Measurements from ENCODE around the gene DNAJB7. TPM values are rescaled to one million over a fixed set of nuclear protein-coding genes. Genes with fewer than 3 reads are reported as not detected.
A peak's percentile ranks its signal among the peaks of the same experiment; 100 is the strongest.
"Not testable (repeated sequence)": the region's sequence is repeated elsewhere in the genome, so short reads cannot be mapped to it uniquely, and the experiment has no call there.

DNAJB7 gene
- total RNA-seq, 2 donors from 2014 or later: not detected

DNA sequence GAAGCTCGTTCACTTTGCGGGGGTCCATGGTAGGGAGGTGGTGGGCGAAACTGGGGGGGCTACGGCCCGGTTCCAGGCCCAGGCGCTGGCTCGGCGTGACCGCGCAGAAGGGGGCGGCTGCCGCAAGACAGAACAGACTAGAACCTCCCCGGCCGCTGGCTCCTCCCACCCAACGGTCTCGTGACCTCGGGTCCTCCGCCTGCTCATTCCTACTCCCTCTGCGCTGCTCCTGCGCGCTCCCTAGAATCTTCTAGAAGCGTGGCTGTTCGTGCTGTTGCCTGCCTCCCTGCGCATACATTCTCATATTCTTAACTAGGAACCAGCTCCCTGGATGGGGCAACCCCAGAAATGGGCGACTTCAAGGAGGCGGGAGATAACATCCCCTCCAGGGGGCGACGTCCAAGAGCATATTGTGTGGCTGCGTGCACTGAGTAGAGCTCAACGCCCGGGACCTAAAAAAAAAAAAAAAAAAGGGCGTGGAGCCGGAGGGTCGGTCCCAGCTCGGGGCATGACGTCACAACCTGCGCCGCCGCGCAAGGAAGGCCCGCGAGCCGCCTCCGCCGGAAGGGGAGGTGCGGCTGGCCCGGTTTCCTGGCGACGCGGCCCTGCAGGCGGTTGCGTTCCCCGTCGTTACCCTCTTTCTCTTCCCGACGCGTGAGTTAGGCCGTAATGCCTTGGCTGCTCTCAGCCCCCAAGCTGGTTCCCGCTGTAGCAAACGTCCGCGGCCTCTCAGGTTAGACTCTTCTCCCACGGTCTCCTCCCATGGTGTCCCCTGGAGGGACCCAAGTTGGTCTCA is 5.2 kb downstream of the DNAJB7 start, which contains the start of the genes ST13 and XPNPEP3:
Gene ST13, minus strand, starts transcription at position 127 of the 796 bp plus-strand sequence. Its CDS starts 99 bp downstream, at position 28.
Gene XPNPEP3, plus strand, starts transcription at position 636 of the 796 bp plus-strand sequence. Its CDS starts 34 bp downstream, at position 670.
- Mint-ChIP-seq H3K27me3 (no peaks in the 10 kb centered on the region), H3K36me3 (ENCODE audit: low read depth) (peaks cover 64% of the 10 kb centered on the region), H3K9me3 (no peaks in the 10 kb centered on the region), H3K4me3 (peak within 1 kb of the TSS; percentile 99), H3K4me1 (peaks cover 14% of the 10 kb centered on the region), H3K27ac (peak within 1 kb of the TSS; percentile 100)
- ATAC-seq (replicated peaks): peak; percentile 96

DNA sequence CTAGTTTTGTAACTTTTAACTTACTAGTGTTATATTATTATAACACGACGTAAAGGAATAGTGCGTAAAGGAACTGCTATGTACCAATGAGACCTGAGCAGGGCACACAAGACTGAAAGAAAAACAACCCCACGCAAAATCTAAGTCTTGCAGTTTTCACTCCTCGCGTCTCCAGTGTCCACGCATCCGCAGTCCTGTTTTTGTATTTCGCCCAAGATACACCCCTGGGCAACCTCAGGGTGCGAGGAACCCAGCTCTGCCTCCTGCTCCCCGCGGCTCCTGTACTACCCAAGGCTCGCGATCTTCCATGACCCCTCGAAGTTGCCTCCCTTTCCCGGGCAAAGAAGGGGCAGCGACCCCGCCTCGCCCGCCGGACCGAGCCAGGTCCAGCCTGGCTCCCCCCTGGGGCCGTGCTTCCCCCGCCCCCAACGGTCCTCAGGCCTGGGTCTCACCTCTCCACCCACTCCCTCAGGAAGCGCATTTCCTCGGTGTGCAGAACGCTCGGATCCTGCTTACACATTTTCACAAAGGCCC is 5.9 kb downstream of the DNAJB7 start:
- ATAC-seq (replicated peaks): peak; percentile 31
- H3K27me3 Mint-ChIP-seq: no peaks in the 10 kb centered on the region
- peak overlapping the region; percentile 99 for H3K4me3 Mint-ChIP-seq
- H3K9me3 Mint-ChIP-seq: no peaks in the 10 kb centered on the region
- peaks cover 19% of the 10 kb centered on the region for H3K4me1 Mint-ChIP-seq
- peak overlapping the region; percentile 100 for H3K27ac Mint-ChIP-seq
- H3K36me3 Mint-ChIP-seq (ENCODE audit: low read depth): peaks cover 64% of the 10 kb centered on the region

- ATAC-seq (replicated peaks): no peak
- Mint-ChIP-seq H3K36me3 (ENCODE audit: low read depth) (peaks cover 65% of the 10 kb centered on the region), H3K4me1 (peaks cover 19% of the 10 kb centered on the region), H3K27me3 (no peaks in the 10 kb centered on the region), H3K9me3 (no peaks in the 10 kb centered on the region), H3K4me3 (peak overlapping the region; percentile 99), H3K27ac (peak overlapping the region; percentile 100)
Measured at GRCh38 chr22:40855071-40855978, 6.6 kb downstream of the DNAJB7 start.

GRCh38 chr22:40853961-40854360 is 8.0 kb downstream of the DNAJB7 start:
- Mint-ChIP-seq H3K27ac (peak overlapping the region; percentile 100), H3K27me3 (no peaks in the 10 kb centered on the region), H3K36me3 (ENCODE audit: low read depth) (peaks cover 79% of the 10 kb centered on the region), H3K4me1 (peaks cover 19% of the 10 kb centered on the region), H3K9me3 (no peaks in the 10 kb centered on the region), H3K4me3 (peak overlapping the region; percentile 99)
- no peak for ATAC-seq (replicated peaks)

- H3K9me3 Mint-ChIP-seq: no peaks in the 10 kb centered on the region
- peaks cover 85% of the 10 kb centered on the region for H3K36me3 Mint-ChIP-seq (ENCODE audit: low read depth)
- H3K27ac Mint-ChIP-seq: peak overlapping the region; percentile 100
- H3K27me3 Mint-ChIP-seq: no peaks in the 10 kb centered on the region
- H3K4me3 Mint-ChIP-seq: peak overlapping the region; percentile 99
- H3K4me1 Mint-ChIP-seq: peaks cover 19% of the 10 kb centered on the region
- no peak for ATAC-seq (replicated peaks)
Measured at GRCh38 chr22:40853333-40853732, 8.6 kb downstream of the DNAJB7 start.

- not testable (repeated sequence) for H3K4me3 Mint-ChIP-seq; H3K27me3 Mint-ChIP-seq; H3K4me1 Mint-ChIP-seq; ATAC-seq (replicated peaks); H3K27ac Mint-ChIP-seq; H3K9me3 Mint-ChIP-seq
- peaks cover 99% of the 10 kb centered on the region for H3K36me3 Mint-ChIP-seq (ENCODE audit: low read depth)
Measured at GRCh38 chr22:40845816-40846215, 16.1 kb downstream of the DNAJB7 start.

GRCh38 chr22:40844951-40845350 is 17.0 kb downstream of the DNAJB7 start:
- Mint-ChIP-seq H3K27me3 (no peaks in the 10 kb centered on the region), H3K27ac (no peak overlapping the region), H3K4me1 (peaks cover 10% of the 10 kb centered on the region), H3K9me3 (no peaks in the 10 kb centered on the region), H3K4me3 (no peak overlapping the region), H3K36me3 (ENCODE audit: low read depth) (peaks cover 99% of the 10 kb centered on the region)
- no peak for ATAC-seq (replicated peaks)

GRCh38 chr22:40838486-40838885 is 23.4 kb downstream of the DNAJB7 start:
- no peak for ATAC-seq (replicated peaks)
- no peaks in the 10 kb centered on the region for H3K9me3 Mint-ChIP-seq
- peaks cover 9% of the 10 kb centered on the region for H3K4me1 Mint-ChIP-seq
- no peak overlapping the region for H3K4me3 Mint-ChIP-seq
- no peak overlapping the region for H3K27ac Mint-ChIP-seq
- H3K36me3 Mint-ChIP-seq (ENCODE audit: low read depth): peaks cover 99% of the 10 kb centered on the region
- no peaks in the 10 kb centered on the region for H3K27me3 Mint-ChIP-seq

DNA sequence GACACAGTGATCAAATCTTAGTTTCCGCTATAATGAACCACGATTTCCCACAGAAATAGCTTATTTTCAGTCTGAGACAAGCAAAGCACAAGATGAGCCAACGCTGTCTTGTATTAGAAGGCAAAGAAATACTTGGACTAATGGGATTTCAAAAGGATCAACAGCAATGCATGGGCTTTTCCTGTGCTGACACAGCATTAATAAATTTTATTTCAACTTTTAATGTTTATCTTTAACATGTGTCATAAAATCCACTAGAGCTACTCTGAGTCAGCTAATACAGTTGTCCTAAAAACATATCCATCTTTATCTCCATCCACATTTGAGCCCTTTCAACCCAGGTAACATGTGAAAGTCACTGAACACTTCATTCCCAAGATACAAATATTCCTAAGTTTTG is 27.3 kb downstream of the DNAJB7 start:
- Mint-ChIP-seq H3K36me3 (ENCODE audit: low read depth) (peaks cover 99% of the 10 kb centered on the region), H3K4me1 (no peaks in the 10 kb centered on the region), H3K27me3 (no peaks in the 10 kb centered on the region), H3K4me3 (no peak overlapping the region), H3K27ac (no peak overlapping the region), H3K9me3 (no peaks in the 10 kb centered on the region)
- ATAC-seq (replicated peaks): no peak

- no peak for ATAC-seq (replicated peaks)
- Mint-ChIP-seq H3K4me1 (no peaks in the 10 kb centered on the region), H3K27me3 (no peaks in the 10 kb centered on the region), H3K27ac (no peak overlapping the region), H3K9me3 (no peaks in the 10 kb centered on the region), H3K4me3 (no peak overlapping the region), H3K36me3 (ENCODE audit: low read depth) (peaks cover 96% of the 10 kb centered on the region)
Measured at GRCh38 chr22:40829131-40829530, 32.8 kb downstream of the DNAJB7 start.

- Mint-ChIP-seq H3K4me3 (no peak overlapping the region), H3K9me3 (no peaks in the 10 kb centered on the region), H3K27ac (no peak overlapping the region), H3K27me3 (no peaks in the 10 kb centered on the region), H3K4me1 (no peaks in the 10 kb centered on the region), H3K36me3 (ENCODE audit: low read depth) (peaks cover 91% of the 10 kb centered on the region)
- no peak for ATAC-seq (replicated peaks)
Measured at GRCh38 chr22:40826984-40827741, 34.8 kb downstream of the DNAJB7 start.

DNA sequence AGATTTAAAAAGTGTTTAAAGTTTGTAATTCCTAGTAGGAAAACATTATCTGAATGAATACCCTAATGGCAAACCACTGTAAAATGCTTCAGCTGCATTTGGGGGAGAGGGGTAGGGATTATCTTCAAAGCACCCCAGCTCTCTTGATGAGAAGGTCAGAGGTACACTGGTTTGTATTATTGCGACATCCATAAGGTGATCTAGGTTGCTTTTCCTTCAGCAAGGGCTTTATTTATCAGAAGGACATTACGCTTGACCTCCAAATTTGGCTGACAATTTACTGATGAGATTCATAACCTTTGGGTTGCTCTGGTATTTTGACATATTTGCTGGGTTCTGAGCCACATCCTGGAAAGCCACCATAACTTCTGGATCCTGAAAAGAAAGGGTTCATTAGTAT is 35.6 kb downstream of the DNAJB7 start:
- H3K4me1 Mint-ChIP-seq, H3K27ac Mint-ChIP-seq: not testable (repeated sequence)

GRCh38 chr22:40823426-40823825 is 38.5 kb downstream of the DNAJB7 start:
- Mint-ChIP-seq H3K27ac (no peak overlapping the region), H3K27me3 (no peaks in the 10 kb centered on the region), H3K4me1 (no peaks in the 10 kb centered on the region), H3K9me3 (no peaks in the 10 kb centered on the region), H3K4me3 (no peak overlapping the region), H3K36me3 (ENCODE audit: low read depth) (peaks cover 59% of the 10 kb centered on the region)
- no peak for ATAC-seq (replicated peaks)

More for the DNA sequence above, 35.6 kb downstream of the DNAJB7 start:
- not testable (repeated sequence) for ATAC-seq (replicated peaks); H3K4me3 Mint-ChIP-seq; H3K9me3 Mint-ChIP-seq; H3K27me3 Mint-ChIP-seq
- H3K36me3 Mint-ChIP-seq (ENCODE audit: low read depth): peaks cover 82% of the 10 kb centered on the region

Measured in activated T-helper 17 cell treated with anti-CD3 and anti-CD28 coated beads, Interleukin-2, amount 50 U/mL, for 72 hours (primary cell).